ENCODE results near the gene B9D1. TPM values are rescaled to one million over a fixed set of nuclear protein-coding genes. Genes with fewer than 3 reads are reported as not detected.
A peak's percentile ranks its signal among the peaks of the same experiment; 100 is the strongest.

B9D1 gene
- total RNA-seq, 1 experiment from 2014 or later: 11.5 TPM

GRCh38 chr17:19363460-19364035 is 1.0 kb upstream of the B9D1 start:
- ChIA-PET POLR2A (interaction anchor here (1.0 to 3.1 kb wide), 2 partner anchors 10 to 14 kb away, joined by 3 to 30 read pairs; partner anchors contain the start of gene MAPK7), CTCF (interaction anchor here (0.6 to 2.4 kb wide), 17 partner anchors 10 to 1170 kb away, joined by 3 to 69 read pairs (median 4); partner anchors contain the start of genes ALDH3A2 and MAPK7)
- Mint-ChIP-seq H3K9me3 (ENCODE audit: unreplicated experiment) (no peaks in the 10 kb centered on the region), H3K27me3 (ENCODE audit: insufficient read depth, unreplicated experiment) (no peaks in the 10 kb centered on the region), H3K36me3 (ENCODE audit: insufficient read depth, unreplicated experiment) (no peaks in the 10 kb centered on the region), H3K4me3 (ENCODE audit: unreplicated experiment) (peak overlapping the region; percentile 80), H3K4me1 (ENCODE audit: low read depth, unreplicated experiment) (no peaks in the 10 kb centered on the region), H3K27ac (ENCODE audit: unreplicated experiment) (no peak overlapping the region)
- peaks cover 6% of the 10 kb centered on the region for H3K4me1 ChIP-seq
- intact Hi-C loops (cut with micrococcal nuclease; ENCODE audit: unreplicated experiment): loop anchor here (2.0 kb wide), 1 partner anchor 403 kb away; no protein-coding TSS in a partner anchor
- no peak overlapping the region for H3K4me3 ChIP-seq (ENCODE audit: low read depth, low read length)
- H3K27me3 ChIP-seq (replicated peaks; ENCODE audit: control insufficient read depth, insufficient read depth, low read length): no peaks in the 10 kb centered on the region
- TF ChIP-seq, protein P1, sequence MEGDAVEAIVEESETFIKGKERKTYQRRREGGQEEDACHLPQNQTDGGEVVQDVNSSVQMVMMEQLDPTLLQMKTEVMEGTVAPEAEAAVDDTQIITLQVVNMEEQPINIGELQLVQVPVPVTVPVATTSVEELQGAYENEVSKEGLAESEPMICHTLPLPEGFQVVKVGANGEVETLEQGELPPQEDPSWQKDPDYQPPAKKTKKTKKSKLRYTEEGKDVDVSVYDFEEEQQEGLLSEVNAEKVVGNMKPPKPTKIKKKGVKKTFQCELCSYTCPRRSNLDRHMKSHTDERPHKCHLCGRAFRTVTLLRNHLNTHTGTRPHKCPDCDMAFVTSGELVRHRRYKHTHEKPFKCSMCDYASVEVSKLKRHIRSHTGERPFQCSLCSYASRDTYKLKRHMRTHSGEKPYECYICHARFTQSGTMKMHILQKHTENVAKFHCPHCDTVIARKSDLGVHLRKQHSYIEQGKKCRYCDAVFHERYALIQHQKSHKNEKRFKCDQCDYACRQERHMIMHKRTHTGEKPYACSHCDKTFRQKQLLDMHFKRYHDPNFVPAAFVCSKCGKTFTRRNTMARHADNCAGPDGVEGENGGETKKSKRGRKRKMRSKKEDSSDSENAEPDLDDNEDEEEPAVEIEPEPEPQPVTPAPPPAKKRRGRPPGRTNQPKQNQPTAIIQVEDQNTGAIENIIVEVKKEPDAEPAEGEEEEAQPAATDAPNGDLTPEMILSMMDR (IDR thresholded peaks at IDR 0.05; ENCODE audit: insufficient read depth in 1 of 2, low read depth in 1 of 2, low read length in 1 of 2, severe bottlenecking in 1 of 2, unreplicated experiment in 1 of 2): no peak
- DNase-seq: no peak
- no TSS peak for BruUV-seq (replicated peaks)
- no peaks in the 10 kb centered on the region for H3K9me3 ChIP-seq
- H3K36me3 ChIP-seq (ENCODE audit: control insufficient read depth, insufficient read depth, low read length): no peaks in the 10 kb centered on the region

- Histone ChIP-seq H3K4me1 (peaks cover 6% of the 10 kb centered on the region), H3K27me3 (replicated peaks; ENCODE audit: control insufficient read depth, insufficient read depth, low read length) (no peaks in the 10 kb centered on the region), H3K9me3 (no peaks in the 10 kb centered on the region), H3K4me3 (ENCODE audit: low read depth, low read length) (peak overlapping the region; percentile 81), H3K36me3 (ENCODE audit: control insufficient read depth, insufficient read depth, low read length) (no peaks in the 10 kb centered on the region)
- Mint-ChIP-seq H3K4me1 (ENCODE audit: low read depth, unreplicated experiment) (no peaks in the 10 kb centered on the region), H3K36me3 (ENCODE audit: insufficient read depth, unreplicated experiment) (no peaks in the 10 kb centered on the region), H3K9me3 (ENCODE audit: unreplicated experiment) (no peaks in the 10 kb centered on the region), H3K4me3 (ENCODE audit: unreplicated experiment) (peak overlapping the region; percentile 80), H3K27ac (ENCODE audit: unreplicated experiment) (peak overlapping the region; percentile 68), H3K27me3 (ENCODE audit: insufficient read depth, unreplicated experiment) (no peaks in the 10 kb centered on the region)
- intact Hi-C loops (cut with micrococcal nuclease; ENCODE audit: unreplicated experiment): loop anchor here (2.0 kb wide), 1 partner anchor 404 kb away; no protein-coding TSS in a partner anchor
- no peak for DNase-seq
- TF ChIP-seq, protein P1 (IDR thresholded peaks at IDR 0.05; ENCODE audit: insufficient read depth in 1 of 2, low read depth in 1 of 2, low read length in 1 of 2, severe bottlenecking in 1 of 2, unreplicated experiment in 1 of 2): no peak
- POLR2A ChIA-PET: interaction anchor here (1.0 to 3.1 kb wide), 3 partner anchors 9 to 25 kb away, joined by 3 to 30 read pairs (median 3); partner anchors contain the start of gene MAPK7
- BruUV-seq (replicated peaks): no TSS peak
- CTCF ChIA-PET: interaction anchor here (0.6 to 2.4 kb wide), 24 partner anchors 9 to 1170 kb away, joined by 3 to 69 read pairs (median 4); partner anchors contain the start of genes ALDH3A2 and MAPK7
Observed at GRCh38 chr17:19363114-19363438, 553 bp upstream of the B9D1 start.

DNA sequence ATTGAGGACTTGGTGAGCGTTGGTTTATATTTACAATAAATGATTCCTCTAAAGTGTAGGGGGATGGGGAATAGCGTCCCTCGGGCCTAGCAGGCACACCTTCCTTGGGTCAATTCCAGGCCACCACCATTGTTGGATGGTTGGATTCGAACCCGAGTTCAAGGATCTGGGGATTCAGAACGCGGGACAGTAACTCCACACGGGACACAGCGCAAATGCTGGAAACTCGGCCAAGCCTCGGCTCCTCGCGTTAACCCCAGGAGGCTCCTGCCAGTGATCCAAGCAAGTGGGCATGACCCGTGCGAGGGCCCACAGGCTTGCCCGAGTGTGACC is 613 bp downstream of the B9D1 start:
- Mint-ChIP-seq H3K9me3 (ENCODE audit: unreplicated experiment) (no peaks in the 10 kb centered on the region), H3K27me3 (ENCODE audit: insufficient read depth, unreplicated experiment) (no peaks in the 10 kb centered on the region), H3K4me3 (ENCODE audit: unreplicated experiment) (peak overlapping the region; percentile 80), H3K4me1 (ENCODE audit: low read depth, unreplicated experiment) (no peaks in the 10 kb centered on the region), H3K27ac (ENCODE audit: unreplicated experiment) (peak overlapping the region; percentile 68), H3K36me3 (ENCODE audit: insufficient read depth, unreplicated experiment) (no peaks in the 10 kb centered on the region)
- DNase-seq: no peak
- H3K27me3 ChIP-seq (replicated peaks; ENCODE audit: control insufficient read depth, insufficient read depth, low read length): no peaks in the 10 kb centered on the region
- TF ChIP-seq, protein P1 (IDR thresholded peaks at IDR 0.05; ENCODE audit: insufficient read depth in 1 of 2, low read depth in 1 of 2, low read length in 1 of 2, severe bottlenecking in 1 of 2, unreplicated experiment in 1 of 2): no peak
- ChIA-PET POLR2A (interaction anchor here (3.1 kb wide), 1 partner anchor 16 kb away, joined by 30 read pairs; the partner anchor contains the start of gene MAPK7), CTCF (interaction anchor here (0.9 to 2.4 kb wide), 8 partner anchors 16 to 405 kb away, joined by 3 to 69 read pairs (median 7); partner anchors contain the start of gene MAPK7)
- no peaks in the 10 kb centered on the region for H3K9me3 ChIP-seq
- peak overlapping the region; percentile 81 for H3K4me3 ChIP-seq (ENCODE audit: low read depth, low read length)
- TSS peak; percentile 64 for BruUV-seq (replicated peaks)
- intact Hi-C loops (cut with micrococcal nuclease; ENCODE audit: unreplicated experiment): loop anchor here (1.0 to 2.0 kb wide), 4 partner anchors 16 to 405 kb away; partner anchors contain the start of gene MAPK7
- H3K36me3 ChIP-seq (ENCODE audit: control insufficient read depth, insufficient read depth, low read length): no peaks in the 10 kb centered on the region
- H3K4me1 ChIP-seq: peaks cover 6% of the 10 kb centered on the region

Data from Caco-2 (cell line).